GM12875 (cell line): ENCODE measurements around the gene OR1M1.
"Not testable (repeated sequence)": the region's sequence is repeated elsewhere in the genome, so short reads cannot be mapped to it uniquely, and the experiment has no call there.

ENCODE experiments used
- H3K4me3 ChIP-seq: one replicate; pipeline ENCODE4 v1.5.1; 2011; ENCODE audit warnings: low read depth, low read length, control low read depth
- TF ChIP-seq, protein P1 (sequence below): IDR thresholded peaks from 2 replicates; pipeline ENCODE4 v1.5.1; 2011; ENCODE audit warnings: low read depth, mild to moderate bottlenecking, control low read depth, inconsistent platforms, low read length, moderate library complexity, borderline replicate concordance; ENCODE audit not compliant: insufficient read depth

OR1M1 gene

DNA sequence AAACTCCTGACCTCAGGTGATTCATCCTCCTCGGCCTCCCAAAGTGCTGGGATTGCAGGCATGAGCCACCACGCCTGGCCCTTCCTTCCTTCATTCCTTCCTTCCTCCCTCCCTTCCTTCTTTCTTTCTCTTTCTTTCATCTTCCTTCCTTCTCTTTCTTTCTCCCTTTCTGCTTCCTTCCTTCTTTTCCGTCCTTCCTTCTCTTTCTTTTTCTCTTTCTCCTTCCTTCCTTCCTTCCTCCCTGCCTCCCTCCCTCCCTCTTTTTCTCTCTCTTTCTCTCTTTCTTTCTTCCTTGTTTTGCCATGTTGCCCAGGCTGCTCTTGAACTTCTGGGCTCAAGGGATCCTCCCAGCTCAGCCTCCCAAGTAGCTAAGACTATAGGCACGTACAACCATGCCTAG lies 40.2 kb upstream of the OR1M1 start:
- no peak overlapping the region for H3K4me3 ChIP-seq
- TF ChIP-seq, protein P1, sequence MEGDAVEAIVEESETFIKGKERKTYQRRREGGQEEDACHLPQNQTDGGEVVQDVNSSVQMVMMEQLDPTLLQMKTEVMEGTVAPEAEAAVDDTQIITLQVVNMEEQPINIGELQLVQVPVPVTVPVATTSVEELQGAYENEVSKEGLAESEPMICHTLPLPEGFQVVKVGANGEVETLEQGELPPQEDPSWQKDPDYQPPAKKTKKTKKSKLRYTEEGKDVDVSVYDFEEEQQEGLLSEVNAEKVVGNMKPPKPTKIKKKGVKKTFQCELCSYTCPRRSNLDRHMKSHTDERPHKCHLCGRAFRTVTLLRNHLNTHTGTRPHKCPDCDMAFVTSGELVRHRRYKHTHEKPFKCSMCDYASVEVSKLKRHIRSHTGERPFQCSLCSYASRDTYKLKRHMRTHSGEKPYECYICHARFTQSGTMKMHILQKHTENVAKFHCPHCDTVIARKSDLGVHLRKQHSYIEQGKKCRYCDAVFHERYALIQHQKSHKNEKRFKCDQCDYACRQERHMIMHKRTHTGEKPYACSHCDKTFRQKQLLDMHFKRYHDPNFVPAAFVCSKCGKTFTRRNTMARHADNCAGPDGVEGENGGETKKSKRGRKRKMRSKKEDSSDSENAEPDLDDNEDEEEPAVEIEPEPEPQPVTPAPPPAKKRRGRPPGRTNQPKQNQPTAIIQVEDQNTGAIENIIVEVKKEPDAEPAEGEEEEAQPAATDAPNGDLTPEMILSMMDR = no peak

DNA sequence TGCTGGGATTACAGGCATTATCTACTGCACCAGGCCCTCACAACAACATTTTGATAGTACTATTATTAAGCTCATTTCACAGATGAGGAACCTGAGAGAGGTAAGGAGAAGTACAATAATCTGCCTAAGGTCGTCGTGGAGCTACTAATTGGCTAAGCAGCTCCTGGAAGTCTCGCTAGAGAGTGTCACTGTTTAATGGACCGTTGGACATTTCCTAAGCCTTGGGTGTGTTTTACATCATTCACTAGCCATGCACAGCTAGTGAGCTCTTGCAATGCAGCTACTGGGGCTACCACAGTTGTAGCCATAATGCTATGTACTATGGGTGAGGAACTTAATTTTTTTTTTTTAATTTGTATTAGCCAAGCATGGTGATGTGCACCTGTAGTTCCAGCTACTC lies 34.0 kb upstream of the OR1M1 start:
- no peak overlapping the region for H3K4me3 ChIP-seq
- TF ChIP-seq, protein P1 = no peak

DNA sequence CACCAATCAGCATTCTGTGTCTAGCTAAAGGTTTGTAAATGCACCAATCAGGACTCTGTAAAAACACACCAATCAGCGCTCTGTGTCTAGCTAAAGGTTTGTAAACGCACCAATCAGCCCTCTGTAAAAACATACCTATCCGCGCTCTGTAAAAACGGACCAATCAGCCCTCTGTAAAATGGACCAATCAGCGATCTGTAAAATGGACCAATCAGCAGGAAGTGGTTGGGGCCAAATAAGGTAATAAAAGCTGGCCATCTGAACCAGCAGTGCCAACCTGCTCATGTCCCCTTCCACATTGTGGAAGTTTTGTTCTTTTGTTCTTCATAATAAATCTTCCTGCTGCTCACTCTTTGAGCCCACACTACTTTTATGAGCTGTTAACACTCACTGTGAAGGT lies 33.2 kb upstream of the OR1M1 start:
- H3K4me3 ChIP-seq = not testable (repeated sequence)

DNA sequence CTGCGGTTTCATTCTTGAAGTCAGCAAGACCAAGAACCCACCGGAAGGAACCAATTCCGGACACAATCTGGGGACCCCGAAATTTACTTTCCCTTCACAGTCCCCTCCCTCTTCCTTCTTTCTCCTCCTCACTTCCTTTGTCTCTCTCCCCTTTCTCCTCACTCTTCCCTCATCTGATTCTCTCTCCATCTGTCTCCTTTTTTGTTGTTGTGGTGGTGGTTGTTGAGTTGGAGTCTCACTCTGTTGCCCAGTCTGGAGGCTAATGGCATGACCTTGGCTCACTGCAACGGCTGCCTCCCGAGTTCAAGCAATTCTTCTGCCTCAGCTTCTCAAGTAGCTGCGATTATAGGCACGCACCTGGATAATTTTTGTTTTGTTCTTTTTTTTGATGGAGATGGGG lies 32.7 kb upstream of the OR1M1 start:
- TF ChIP-seq, protein P1 = no peak
- no peak overlapping the region for H3K4me3 ChIP-seq

DNA sequence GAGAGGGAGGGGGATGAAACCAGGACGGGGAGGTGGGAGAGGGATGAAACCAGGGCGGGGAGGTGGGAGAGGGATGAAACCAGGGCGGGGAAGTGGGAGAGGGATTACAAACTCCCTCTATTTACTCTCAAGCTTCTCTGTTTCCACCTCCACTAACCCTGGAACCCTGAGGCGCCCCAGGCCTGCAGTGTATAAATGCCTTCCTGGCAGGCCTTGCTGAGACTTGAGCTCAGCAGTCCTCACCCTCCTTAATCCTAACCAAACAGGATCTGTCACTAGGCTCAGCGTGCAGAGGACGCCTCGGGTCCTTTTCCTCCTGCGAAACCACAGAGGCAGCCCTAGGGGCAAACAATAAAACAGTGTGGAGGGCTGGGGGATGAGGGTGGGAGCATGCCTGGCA lies 32.1 kb upstream of the OR1M1 start:
- TF ChIP-seq, protein P1 = no peak
- no peak overlapping the region for H3K4me3 ChIP-seq

DNA sequence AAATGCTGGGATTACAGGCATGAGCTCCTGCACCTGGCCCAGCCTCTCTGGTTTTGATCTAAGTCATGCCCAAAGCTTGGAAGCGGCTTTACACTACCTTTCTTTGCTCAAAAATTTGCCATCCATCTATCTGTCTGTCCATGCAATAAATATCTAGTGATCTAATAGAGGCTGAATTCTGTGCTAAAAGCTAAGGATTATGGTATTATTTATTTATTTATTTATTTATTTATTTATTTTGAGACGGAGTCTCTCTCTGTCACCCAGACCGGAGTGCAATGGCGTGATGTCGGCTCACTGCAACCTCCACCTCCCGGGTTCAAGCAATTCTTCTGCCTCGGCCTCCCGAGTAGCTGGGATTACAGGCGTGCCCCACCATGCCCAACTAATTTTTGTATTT lies 30.7 kb upstream of the OR1M1 start:
- H3K4me3 ChIP-seq = not testable (repeated sequence)

DNA sequence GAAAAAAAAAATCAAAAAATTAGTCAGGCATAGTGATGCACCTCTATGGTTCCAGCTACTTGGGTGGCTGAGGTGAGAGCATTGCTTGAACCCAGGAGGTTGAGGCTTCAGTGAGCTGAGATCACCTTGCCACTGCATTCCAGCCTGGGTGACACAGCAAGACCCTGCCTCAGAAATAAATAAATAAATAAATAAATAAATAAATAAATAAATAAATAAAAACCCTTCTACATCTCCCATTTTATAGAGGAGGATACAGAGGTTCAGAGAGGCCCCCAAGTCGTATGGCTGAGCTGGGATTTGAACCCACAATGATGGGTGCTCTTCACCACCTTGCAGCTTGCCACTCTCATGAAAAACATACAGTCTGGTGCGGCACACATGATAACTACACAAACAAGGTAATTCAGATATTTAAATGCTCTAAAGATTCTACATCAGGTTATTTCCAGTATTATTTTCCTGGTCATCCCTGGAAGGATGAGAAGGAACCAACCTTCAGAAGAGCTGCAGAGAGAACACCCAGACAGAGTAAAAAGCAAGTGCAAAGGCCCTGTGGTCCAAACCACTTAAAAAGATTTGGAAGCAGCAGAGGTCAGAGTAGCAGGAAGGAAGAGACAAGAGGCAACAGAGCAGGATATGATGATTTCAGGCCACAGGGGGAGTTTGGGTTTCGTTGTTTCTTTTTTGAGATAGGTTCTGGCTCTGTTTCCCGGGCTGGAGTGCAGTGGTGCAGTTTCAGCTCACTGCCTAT lies 29.2 kb upstream of the OR1M1 start:
- TF ChIP-seq, protein P1 = no peak
- H3K4me3 ChIP-seq = no peak overlapping the region

DNA sequence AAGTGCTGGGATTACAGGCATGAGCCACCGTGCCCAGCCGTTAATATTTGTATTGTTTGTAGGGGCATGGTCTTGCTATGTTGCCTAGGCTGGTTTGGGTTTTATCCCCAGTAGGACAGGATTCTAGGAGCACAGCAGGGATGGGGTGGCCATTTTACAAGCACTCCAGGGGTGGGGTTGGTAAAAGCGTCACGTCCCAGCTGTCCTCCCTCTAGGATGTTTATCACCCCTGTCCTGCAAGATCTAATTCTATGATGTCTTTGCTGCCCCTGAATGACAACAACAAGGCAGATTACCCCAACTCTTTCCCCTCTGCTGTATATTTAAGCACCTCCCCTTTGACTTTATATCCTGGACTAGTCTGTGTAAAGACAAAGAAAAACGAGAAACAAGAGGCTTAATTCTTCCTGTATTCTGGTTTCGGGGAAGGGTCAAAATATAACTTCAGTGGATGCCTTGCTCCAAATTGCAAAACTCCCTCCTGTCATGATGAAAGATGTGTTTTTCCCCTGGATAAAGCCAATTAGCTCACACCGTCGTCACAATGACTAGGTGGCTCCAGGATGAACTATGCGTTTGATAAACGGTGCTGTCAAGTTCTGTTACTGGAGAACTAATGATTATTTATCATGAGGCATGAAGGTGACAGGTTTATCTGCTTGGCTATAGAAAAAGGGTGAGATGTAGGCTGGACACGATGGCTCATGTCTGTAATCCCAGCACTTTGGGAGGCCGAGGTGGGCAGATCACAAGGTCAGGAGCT lies 27.8 kb upstream of the OR1M1 start:
- TF ChIP-seq, protein P1 = no peak
- H3K4me3 ChIP-seq = no peak overlapping the region
